GM23338 (cell line): Measurements from ENCODE around the gene TEKT3. TPM values are rescaled to one million over a fixed set of nuclear protein-coding genes. Genes with fewer than 3 reads are reported as not detected.

Experiments
- ATAC-seq: fragments of 200-7000 bp; cut with Tn5 transposase; 3 replicates; pipeline ENCODE4 v1.9.1; 2020
- DNase-seq: peaks from one replicate; pipeline ENCODE4 v3.0.0-alpha.2; 2015; ENCODE audit warnings: low spot score
- H2AFZ ChIP-seq: fragments of 200-600 bp; sonication (generic); 2 replicates; pipeline ENCODE4 v1.8.0; 2016; ENCODE audit warnings: antibody characterized with exemption, mild to moderate bottlenecking, moderate library complexity
- H3F3A ChIP-seq: fragments of 200-600 bp; sonication (generic); replicated peaks from 2 replicates; pipeline ENCODE4 v1.8.0; 2017; ENCODE audit warnings: antibody characterized with exemption, mixed run types, low read depth
- H3K27ac ChIP-seq: fragments of 200-600 bp; sonication (generic); 2 replicates; pipeline ENCODE4 v1.6.1; 2016; ENCODE audit warnings: low read depth
- H3K27me3 ChIP-seq: fragments of 200-600 bp; sonication (generic); 2 replicates; pipeline ENCODE4 v1.8.0; 2016; ENCODE audit warnings: mild to moderate bottlenecking, mixed run types, moderate library complexity; ENCODE audit not compliant: insufficient read depth
- H3K36me3 ChIP-seq: fragments of 200-600 bp; sonication (generic); 2 replicates; pipeline ENCODE4 v1.8.0; 2016; ENCODE audit warnings: mild to moderate bottlenecking; ENCODE audit not compliant: insufficient read depth
- H3K4me1 ChIP-seq: fragments of 200-600 bp; sonication (generic); 2 replicates; pipeline ENCODE4 v1.8.0; 2016; ENCODE audit warnings: mild to moderate bottlenecking, moderate library complexity; ENCODE audit not compliant: insufficient read depth
- H3K4me2 ChIP-seq: fragments of 200-600 bp; sonication (generic); 2 replicates; pipeline ENCODE4 v1.7.1; 2017; ENCODE audit warnings: mixed run types
- H3K4me3 ChIP-seq: fragments of 200-600 bp; sonication (generic); 2 replicates; pipeline ENCODE4 v1.6.1; 2016; ENCODE audit warnings: mixed run types
- H3K79me2 ChIP-seq: fragments of 200-600 bp; sonication (generic); replicated peaks from 2 replicates; pipeline ENCODE4 v1.8.0; 2017; ENCODE audit warnings: mild to moderate bottlenecking; ENCODE audit not compliant: insufficient read depth
- H3K9me2 ChIP-seq: fragments of 200-600 bp; sonication (generic); 2 replicates; pipeline ENCODE4 v1.8.0; 2017; ENCODE audit not compliant: insufficient read depth
- H4K20me1 ChIP-seq: fragments of 200-600 bp; sonication (generic); replicated peaks from 2 replicates; pipeline ENCODE4 v1.8.0; 2017; ENCODE audit warnings: mild to moderate bottlenecking; ENCODE audit not compliant: insufficient read depth
- H3K27ac Mint-ChIP-seq: 2 replicates; pipeline ENCODE4 v1.8.0; 2020; ENCODE audit warnings: inconsistent platforms, mild to moderate bottlenecking, moderate library complexity, mixed read lengths
- H3K27me3 Mint-ChIP-seq: 3 replicates; pipeline ENCODE4 v1.8.0; 2022; ENCODE audit warnings: low read depth, mild to moderate bottlenecking, moderate library complexity, mixed read lengths, inconsistent platforms; ENCODE audit not compliant: insufficient read depth, poor library complexity
- H3K36me3 Mint-ChIP-seq: 3 replicates; pipeline ENCODE4 v1.8.0; 2021; ENCODE audit warnings: low read depth, mild to moderate bottlenecking, inconsistent platforms, moderate library complexity, mixed read lengths
- H3K4me1 Mint-ChIP-seq: 3 replicates; pipeline ENCODE4 v1.8.0; 2020; ENCODE audit warnings: mild to moderate bottlenecking, inconsistent platforms, mixed read lengths
- H3K4me3 Mint-ChIP-seq: 3 replicates; pipeline ENCODE4 v1.8.0; 2021; ENCODE audit warnings: moderate library complexity, mild to moderate bottlenecking, inconsistent platforms, mixed read lengths
- H3K9me3 Mint-ChIP-seq: 3 replicates; pipeline ENCODE4 v1.8.0; 2020; ENCODE audit warnings: moderate library complexity, mild to moderate bottlenecking, inconsistent platforms, mixed read lengths
- CREB1 ChIP-seq: fragments of 250-450 bp; sonication (Bioruptor Pico); IDR thresholded peaks from 2 replicates; pipeline ENCODE4 v1.5.0; 2020; ENCODE audit warnings: low read depth, mild to moderate bottlenecking, moderate library complexity
- CTCF ChIP-seq, 2 experiments: fragments of 200-600 bp in 1 of 2; sonication (generic) in 1 of 2; conservative IDR thresholded peaks; 2 replicates each; pipeline versions ENCODE4 v1.5.1 to v1.6.1; 2016 to 2017; ENCODE audit warnings: antibody characterized with exemption in 2 of 2, low read depth in 2 of 2, mild to moderate bottlenecking in 2 of 2, moderate library complexity in 1 of 2
- ETS1 ChIP-seq: IDR thresholded peaks from 2 replicates; pipeline ENCODE4 v1.6.1; 2016; ENCODE audit warnings: antibody characterized with exemption
- EZH2 ChIP-seq: fragments of 200-600 bp; sonication (generic); IDR thresholded peaks from one replicate; pipeline ENCODE4 v1.8.0; 2017; ENCODE audit warnings: antibody characterized with exemption, mild to moderate bottlenecking, low read depth; ENCODE audit not compliant: unreplicated experiment
- EZH2phosphoT487 ChIP-seq: fragments of 200-600 bp; sonication (generic); IDR thresholded peaks from one replicate; pipeline ENCODE4 v1.8.1; 2018; ENCODE audit warnings: antibody characterized with exemption; ENCODE audit not compliant: unreplicated experiment
- JUNB ChIP-seq: IDR thresholded peaks from one replicate; pipeline ENCODE4 v1.6.1; 2016; ENCODE audit warnings: antibody characterized with exemption; ENCODE audit not compliant: unreplicated experiment
- NANOG ChIP-seq: IDR thresholded peaks from 2 replicates; pipeline ENCODE4 v1.6.1; 2016; ENCODE audit warnings: antibody characterized with exemption, borderline replicate concordance
- POLR2AphosphoS5 ChIP-seq: IDR thresholded peaks from 2 replicates; pipeline ENCODE4 v1.6.1; 2016; ENCODE audit warnings: antibody characterized with exemption, low read depth
- REST ChIP-seq: IDR thresholded peaks from one replicate; pipeline ENCODE4 v1.6.1; 2018; ENCODE audit warnings: antibody characterized with exemption; ENCODE audit not compliant: unreplicated experiment
- STAT1 ChIP-seq: IDR thresholded peaks from one replicate; pipeline ENCODE4 v1.6.1; 2016; ENCODE audit warnings: antibody characterized with exemption; ENCODE audit not compliant: unreplicated experiment
- ZNF114 ChIP-seq: fragments of 250-450 bp; sonication (Bioruptor Pico); IDR thresholded peaks from 2 replicates; pipeline ENCODE4 v1.5.0; 2020; ENCODE audit warnings: mild to moderate bottlenecking, moderate library complexity
- ZNF331 ChIP-seq: fragments of 250-450 bp; sonication (Bioruptor Pico); IDR thresholded peaks from 2 replicates; pipeline ENCODE4 v1.5.0; 2020; ENCODE audit warnings: low read depth, mild to moderate bottlenecking, moderate library complexity
- ZNF462 ChIP-seq: fragments of 250-450 bp; sonication (Bioruptor Pico); IDR thresholded peaks from 2 replicates; pipeline ENCODE4 v1.5.0; 2020; ENCODE audit warnings: mild to moderate bottlenecking, moderate library complexity
- polyA plus RNA-seq: library from polyadenylated mRNA; unstranded; fragments of >200 nt; fragmentation: Nextera tagmentation; extraction: Ambion mirVana; gene quantifications from 2 replicates; pipeline ENCODE4 v1.2.1, GENCODE V29; 2016
- total RNA-seq: library from RNA; depleted of rRNA; stranded (reverse); fragments of >200 nt; shearing (Covaris generic); gene quantifications from 2 replicates; pipeline ENCODE4 v1.2.3, GENCODE V29; 2014

TEKT3 gene
- total and polyA plus RNA-seq, 2 experiments from 2014 or later, result 1.6 to 2.0 TPM

GRCh38 chr17:15287538-15288267 lies 53.7 kb downstream of the TEKT3 start:
- no peaks in the 10 kb centered on the region for H3K79me2 ChIP-seq
- DNase-seq (no peak), ATAC-seq (no peak)
- H3K4me1 ChIP-seq, result no peaks in the 10 kb centered on the region
- no peak overlapping the region for H2AFZ ChIP-seq
- Mint-ChIP-seq H3K27me3 (peaks cover 6% of the 10 kb centered on the region), H3K9me3 (no peaks in the 10 kb centered on the region; the same call in 1 of the 3 replicates), H3K4me3 (no peak overlapping the region), H3K36me3 (no peaks in the 10 kb centered on the region), H3K4me1 (peaks cover 9% of the 10 kb centered on the region; the same call in 2 of the 3 replicates), H3K27ac (no peak overlapping the region)
- no peaks in the 10 kb centered on the region for H3F3A ChIP-seq
- no peaks in the 10 kb centered on the region for H3K27me3 ChIP-seq
- H3K9me2 ChIP-seq, result peaks cover 8% of the 10 kb centered on the region
- no peak overlapping the region for H3K27ac ChIP-seq
- no peak overlapping the region for H3K4me3 ChIP-seq
- TF ChIP-seq ZNF114 (no peak), POLR2AphosphoS5 (no peak), STAT1 (no peak), CREB1 (no peak), JUNB (no peak), REST (no peak), CTCF (conservative IDR thresholded peaks at IDR 0.05; ENCODE audit: low read depth in 2 of 2) (no peak), ZNF462 (CRISPR knock-in tag) (no peak), ETS1 (no peak), EZH2phosphoT487 (no peak), EZH2 (no peak), NANOG (no peak), ZNF331 (no peak)
- no peak overlapping the region for H3K4me2 ChIP-seq
- no peaks in the 10 kb centered on the region for H4K20me1 ChIP-seq
- no peaks in the 10 kb centered on the region for H3K36me3 ChIP-seq
